ENCODE data around the gene SUFU. TPM values are rescaled to one million over a fixed set of nuclear protein-coding genes. Genes with fewer than 3 reads are reported as not detected.

SUFU gene
- total and polyA plus RNA-seq, 2 experiments from 2014 or later: 2.8 to 5.6 TPM

- peaks cover 5% of the 10 kb centered on the region for H3K27me3 Mint-ChIP-seq (ENCODE audit: insufficient read depth, low read depth, poor library complexity)
- Histone ChIP-seq H3F3A (replicated peaks; ENCODE audit: low read depth) (no peaks in the 10 kb centered on the region), H2AFZ (no peak overlapping the region), H3K27ac (ENCODE audit: low read depth) (no peak overlapping the region), H3K36me3 (ENCODE audit: insufficient read depth) (no peaks in the 10 kb centered on the region), H3K4me3 (no peak overlapping the region), H3K4me2 (no peak overlapping the region), H3K4me1 (ENCODE audit: insufficient read depth) (peaks cover 3% of the 10 kb centered on the region; the same call in 1 of the 2 replicates), H3K27me3 (ENCODE audit: insufficient read depth) (no peaks in the 10 kb centered on the region), H3K79me2 (replicated peaks; ENCODE audit: insufficient read depth) (no peaks in the 10 kb centered on the region), H4K20me1 (replicated peaks; ENCODE audit: insufficient read depth) (no peaks in the 10 kb centered on the region), H3K9me2 (ENCODE audit: insufficient read depth) (no peaks in the 10 kb centered on the region)
- H3K9me3 Mint-ChIP-seq: no peaks in the 10 kb centered on the region
- ATAC-seq (no peak), DNase-seq (ENCODE audit: low spot score) (no peak)
- no peak overlapping the region for H3K4me3 Mint-ChIP-seq
- no peak overlapping the region for H3K27ac Mint-ChIP-seq
- no peaks in the 10 kb centered on the region for H3K36me3 Mint-ChIP-seq (ENCODE audit: low read depth)
- TF ChIP-seq JUNB (IDR thresholded peaks at IDR 0.05; ENCODE audit: unreplicated experiment): no peak
- TF ChIP-seq CTCF (conservative IDR thresholded peaks at IDR 0.05; ENCODE audit: low read depth in 2 of 2): no peak
- TF ChIP-seq EZH2phosphoT487 (IDR thresholded peaks at IDR 0.05; ENCODE audit: unreplicated experiment): no peak
- peaks cover 10% of the 10 kb centered on the region for H3K4me1 Mint-ChIP-seq
These were observed 107.8 kb downstream of the SUFU start for GRCh38 chr10:102611514-102612087.

GRCh38 chr10:102612964-102613275 is 109.1 kb downstream of the SUFU start:
- peaks cover 3% of the 10 kb centered on the region; the same call in 1 of the 2 replicates for H3K4me1 ChIP-seq (ENCODE audit: insufficient read depth)
- DNase-seq (ENCODE audit: low spot score) (no peak), ATAC-seq (no peak)
- no peaks in the 10 kb centered on the region for H3F3A ChIP-seq (replicated peaks; ENCODE audit: low read depth)
- H3K36me3 ChIP-seq (ENCODE audit: insufficient read depth): no peaks in the 10 kb centered on the region
- H3K27ac ChIP-seq (ENCODE audit: low read depth): 0 out of 2 replicates have a peak overlapping the region, but pooled peaks have one; percentile 59
- peak overlapping the region; percentile 72 for H3K27ac Mint-ChIP-seq
- no peaks in the 10 kb centered on the region; the same call in 2 of the 3 replicates for H3K36me3 Mint-ChIP-seq (ENCODE audit: low read depth)
- no peak overlapping the region for H3K4me3 Mint-ChIP-seq
- H3K4me2 ChIP-seq: no peak overlapping the region
- H3K27me3 Mint-ChIP-seq (ENCODE audit: insufficient read depth, low read depth, poor library complexity): peaks cover 5% of the 10 kb centered on the region
- H2AFZ ChIP-seq: no peak overlapping the region
- no peaks in the 10 kb centered on the region for H3K27me3 ChIP-seq (ENCODE audit: insufficient read depth)
- H3K4me3 ChIP-seq: no peak overlapping the region
- TF ChIP-seq EZH2phosphoT487 (IDR thresholded peaks at IDR 0.05; ENCODE audit: unreplicated experiment) (no peak), STAT1 (IDR thresholded peaks at IDR 0.05; ENCODE audit: unreplicated experiment) (no peak), ZNF462 (CRISPR knock-in tag; IDR thresholded peaks at IDR 0.05) (no peak), POLR2AphosphoS5 (IDR thresholded peaks at IDR 0.05; ENCODE audit: low read depth) (no peak), CTCF (conservative IDR thresholded peaks at IDR 0.05; ENCODE audit: low read depth in 2 of 2) (no peak), EZH2 (IDR thresholded peaks at IDR 0.05; ENCODE audit: low read depth, unreplicated experiment) (no peak), CREB1 (CRISPR knock-in tag; IDR thresholded peaks at IDR 0.05; ENCODE audit: low read depth) (no peak), ZNF331 (CRISPR knock-in tag; IDR thresholded peaks at IDR 0.05; ENCODE audit: low read depth) (no peak)
- H3K9me3 Mint-ChIP-seq: no peaks in the 10 kb centered on the region
- H4K20me1 ChIP-seq (replicated peaks; ENCODE audit: insufficient read depth): no peaks in the 10 kb centered on the region
- no peaks in the 10 kb centered on the region for H3K9me2 ChIP-seq (ENCODE audit: insufficient read depth)
- peaks cover 12% of the 10 kb centered on the region for H3K4me1 Mint-ChIP-seq
- H3K79me2 ChIP-seq (replicated peaks; ENCODE audit: insufficient read depth): no peaks in the 10 kb centered on the region
